DOHH2 (cell line): Measurements from ENCODE around the gene NUMBL.

ENCODE experiments used
- H3F3A ChIP-seq: fragments of 200-600 bp; sonication (generic), shearing (Covaris generic); 2 replicates; pipeline ENCODE4 v1.6.0; 2016; ENCODE audit warnings: antibody characterized with exemption, mild to moderate bottlenecking; ENCODE audit not compliant: control insufficient read depth, insufficient read depth
- H3K27ac ChIP-seq: fragments of 200-600 bp; sonication (generic); 2 replicates; pipeline ENCODE4 v1.5.1; 2014; ENCODE audit warnings: low read depth, mild to moderate bottlenecking, low read length, moderate library complexity
- H3K27me3 ChIP-seq: fragments of 200-600 bp; sonication (generic); 2 replicates; pipeline ENCODE4 v1.6.1; 2014; ENCODE audit warnings: mild to moderate bottlenecking, low read length, mixed read lengths; ENCODE audit not compliant: control insufficient read depth
- H3K36me3 ChIP-seq: fragments of 200-600 bp; sonication (generic); 2 replicates; pipeline ENCODE4 v1.6.1; 2014; ENCODE audit warnings: mild to moderate bottlenecking, low read length, moderate library complexity, mixed read lengths; ENCODE audit not compliant: control insufficient read depth
- H3K4me1 ChIP-seq: fragments of 200-600 bp; sonication (generic); 2 replicates; pipeline ENCODE4 v1.6.1; 2014; ENCODE audit warnings: mild to moderate bottlenecking, low read length, mixed read lengths; ENCODE audit not compliant: control insufficient read depth
- H3K4me2 ChIP-seq: fragments of 200-600 bp; sonication (generic); 2 replicates; pipeline ENCODE4 v1.6.0; 2014; ENCODE audit warnings: mild to moderate bottlenecking, low read length, moderate library complexity
- H3K4me3 ChIP-seq: fragments of 200-600 bp; sonication (generic); 2 replicates; pipeline ENCODE4 v1.5.1; 2014; ENCODE audit warnings: mild to moderate bottlenecking, low read length, mixed read lengths
- H3K79me2 ChIP-seq: fragments of 200-600 bp; sonication (generic); 2 replicates; pipeline ENCODE4 v1.6.1; 2014; ENCODE audit warnings: mild to moderate bottlenecking, low read length, mixed read lengths; ENCODE audit not compliant: control insufficient read depth
- H3K9me2 ChIP-seq: fragments of 200-600 bp; sonication (generic); replicated peaks from 2 replicates; pipeline ENCODE4 v1.6.1; 2014; ENCODE audit warnings: mild to moderate bottlenecking, low read length, mixed read lengths; ENCODE audit not compliant: control insufficient read depth
- H3K9me3 ChIP-seq: fragments of 200-600 bp; sonication (generic); 2 replicates; pipeline ENCODE4 v1.6.1; 2014; ENCODE audit warnings: antibody characterized with exemption, low read length, mixed read lengths; ENCODE audit not compliant: control insufficient read depth, insufficient read depth
- H4K20me1 ChIP-seq: fragments of 200-600 bp; sonication (generic); 2 replicates; pipeline ENCODE4 v1.6.0; 2014; ENCODE audit warnings: low read depth, mild to moderate bottlenecking, antibody characterized with exemption, low read length, moderate library complexity; ENCODE audit not compliant: control insufficient read depth, insufficient read depth
- CTCF ChIP-seq: fragments of 200-600 bp; sonication (generic); IDR thresholded peaks from one replicate; pipeline ENCODE4 v1.5.1; 2014; ENCODE audit warnings: antibody characterized with exemption, mild to moderate bottlenecking, low read depth, low read length; ENCODE audit not compliant: poor library complexity, severe bottlenecking
- EZH2phosphoT487 ChIP-seq: fragments of 200-600 bp; sonication (generic); IDR thresholded peaks from 2 replicates; pipeline ENCODE4 v1.6.1; 2017; ENCODE audit warnings: borderline replicate concordance, mild to moderate bottlenecking, antibody characterized with exemption, low read length, moderate library complexity, mixed read lengths

The NUMBL gene

GRCh38 chr19:40714441-40715299 lies 24.2 kb upstream of the NUMBL start:
- Histone ChIP-seq H3K4me1 (peaks cover 40% of the 10 kb centered on the region), H3K36me3 (peaks cover 9% of the 10 kb centered on the region), H3K79me2 (peaks cover 37% of the 10 kb centered on the region), H3K27ac (peak overlapping the region; percentile 57), H3K4me2 (peak overlapping the region; percentile 97), H4K20me1 (no peaks in the 10 kb centered on the region), H3K4me3 (peak overlapping the region; percentile 78), H3K27me3 (no peaks in the 10 kb centered on the region), H3K9me2 (no peaks in the 10 kb centered on the region), H3K9me3 (no peaks in the 10 kb centered on the region), H3F3A (no peaks in the 10 kb centered on the region)
- TF ChIP-seq EZH2phosphoT487 (no peak), CTCF (peak; percentile 20)

- Histone ChIP-seq H3K9me2 (no peaks in the 10 kb centered on the region), H3K4me1 (peaks cover 33% of the 10 kb centered on the region), H3K4me3 (peak overlapping the region; percentile 78), H3F3A (no peaks in the 10 kb centered on the region), H4K20me1 (no peaks in the 10 kb centered on the region), H3K9me3 (no peaks in the 10 kb centered on the region), H3K4me2 (peak overlapping the region; percentile 97; the same call in 1 of the 2 replicates), H3K27me3 (no peaks in the 10 kb centered on the region), H3K36me3 (peaks cover 12% of the 10 kb centered on the region), H3K79me2 (peaks cover 35% of the 10 kb centered on the region), H3K27ac (no peak overlapping the region)
- TF ChIP-seq CTCF (no peak), EZH2phosphoT487 (no peak)
Observed at GRCh38 chr19:40713939-40714338, 23.5 kb upstream of the NUMBL start.

GRCh38 chr19:40709817-40710216 lies 19.4 kb upstream of the NUMBL start:
- Histone ChIP-seq H4K20me1 (no peaks in the 10 kb centered on the region), H3K36me3 (peaks cover 23% of the 10 kb centered on the region), H3K9me2 (no peaks in the 10 kb centered on the region), H3K27ac (no peak overlapping the region), H3K4me1 (peaks cover 5% of the 10 kb centered on the region), H3K4me2 (no peak overlapping the region), H3K9me3 (no peaks in the 10 kb centered on the region), H3F3A (no peaks in the 10 kb centered on the region; the same call in 1 of the 2 replicates), H3K27me3 (no peaks in the 10 kb centered on the region), H3K4me3 (no peak overlapping the region), H3K79me2 (peaks cover 4% of the 10 kb centered on the region)
- no peak for TF ChIP-seq EZH2phosphoT487

- Histone ChIP-seq H3K4me3 (no peak overlapping the region), H3K27ac (no peak overlapping the region), H3K36me3 (peaks cover 26% of the 10 kb centered on the region), H3K27me3 (no peaks in the 10 kb centered on the region), H3K9me2 (no peaks in the 10 kb centered on the region), H3K4me1 (no peaks in the 10 kb centered on the region), H3K79me2 (no peaks in the 10 kb centered on the region), H4K20me1 (no peaks in the 10 kb centered on the region), H3K9me3 (no peaks in the 10 kb centered on the region), H3K4me2 (no peak overlapping the region), H3F3A (no peaks in the 10 kb centered on the region; the same call in 1 of the 2 replicates)
- TF ChIP-seq CTCF (no peak), EZH2phosphoT487 (no peak)
Observed at GRCh38 chr19:40707615-40708014, 17.2 kb upstream of the NUMBL start.
